Natural killer cell (primary cell): ENCODE data around the gene ADRA1B. TPM values are rescaled to one million over a fixed set of nuclear protein-coding genes. Genes with fewer than 3 reads are reported as not detected.

Experiments used
- ATAC-seq, 3 donors: fragments of 150-1000 bp in 2 of 3; fragments of 200-7000 bp in 1 of 3; cut with Tn5 transposase; 1 replicate in 1 of 3; 2 replicates in 2 of 3; pipeline ENCODE4 v1.10.0; 2021; ENCODE audit warnings: mild to moderate bottlenecking in 2 of 3, moderate library complexity in 2 of 3
- DNase-seq, 2 donors: peaks; one replicate each; pipeline versions ENCODE4 v3.0.0 to v3.0.0-alpha.2; 2013 to 2021; ENCODE audit warnings: mixed read lengths in 1 of 2
- H3K27ac ChIP-seq: one replicate; pipeline ENCODE4 v1.5.1; 2013; ENCODE audit warnings: mild to moderate bottlenecking, low read length
- H3K27me3 ChIP-seq: one replicate; pipeline ENCODE4 v1.6.1; 2013; ENCODE audit warnings: low read length; ENCODE audit not compliant: control insufficient read depth, insufficient read depth
- H3K36me3 ChIP-seq: one replicate; pipeline ENCODE4 v1.6.1; 2013; ENCODE audit warnings: low read length; ENCODE audit not compliant: control insufficient read depth, insufficient read depth
- H3K4me1 ChIP-seq: one replicate; pipeline ENCODE4 v1.6.1; 2013; ENCODE audit warnings: low read length; ENCODE audit not compliant: control insufficient read depth, insufficient read depth
- H3K4me3 ChIP-seq: one replicate; pipeline ENCODE4 v1.5.1; 2013; ENCODE audit warnings: low read length
- H3K9me3 ChIP-seq: one replicate; pipeline ENCODE4 v1.6.1; 2013; ENCODE audit warnings: low read length; ENCODE audit not compliant: control insufficient read depth, insufficient read depth
- H3K27ac Mint-ChIP-seq, 2 donors: one replicate each; pipeline ENCODE4 v1.8.0; 2022; ENCODE audit warnings: mild to moderate bottlenecking in 2 of 2, mixed read lengths in 2 of 2, moderate library complexity in 1 of 2
- H3K27me3 Mint-ChIP-seq, 2 donors: one replicate each; pipeline ENCODE4 v1.8.0; 2022; ENCODE audit warnings: low read depth in 2 of 2, mixed read lengths in 2 of 2
- H3K36me3 Mint-ChIP-seq: one replicate; pipeline ENCODE4 v1.8.0; 2022; ENCODE audit warnings: mixed read lengths
- H3K4me1 Mint-ChIP-seq, 2 donors: one replicate each; pipeline ENCODE4 v1.8.0; 2022; ENCODE audit warnings: mixed read lengths in 2 of 2
- H3K4me3 Mint-ChIP-seq: one replicate; pipeline ENCODE4 v1.8.0; 2022; ENCODE audit warnings: mild to moderate bottlenecking, moderate library complexity, mixed read lengths
- H3K9me3 Mint-ChIP-seq, 2 donors: one replicate each; pipeline ENCODE4 v1.8.0; 2022; ENCODE audit warnings: mixed read lengths in 2 of 2
- CTCF ChIP-seq: fragments of 200-600 bp; IDR thresholded peaks from one replicate; pipeline ENCODE4 v1.8.0; 2022; ENCODE audit warnings: antibody characterized with exemption
- WGBS: methylation state at CpG from one replicate; pipeline ENCODE4 v1.1.7; 2013; ENCODE audit warnings: missing lambda C conversion rate; ENCODE audit not compliant: insufficient coverage; 5-methylcytosine and 5-hydroxymethylcytosine counted together
- intact Hi-C: fragments of 100-400 bp; cut with micrococcal nuclease; formaldehyde crosslinking; loops from one replicate; pipeline ENCODE4 v1.14.2; 2022
- total RNA-seq, 4 donors: library from RNA; stranded (reverse); fragments of 120-200 nt in 1 of 4; gene quantifications; one replicate each; pipeline versions ENCODE4 v1.2.3 to v1.2.4, GENCODE V29; 2013 to 2022

ADRA1B gene
- total RNA-seq, 3 donors from 2014 or later (not counting 1 experiment from before 2014, with no cell fraction given): not detected

- Mint-ChIP-seq H3K4me3 (no peak overlapping the region), H3K9me3 (no peaks in the 10 kb centered on the region), H3K27ac (no peak overlapping the region), H3K4me1 (no peaks in the 10 kb centered on the region), H3K36me3 (no peaks in the 10 kb centered on the region), H3K27me3 (peaks cover 34 to 60% of the 10 kb centered on the region in 2 donors)
- Histone ChIP-seq H3K4me3 (no peak overlapping the region), H3K9me3 (no peaks in the 10 kb centered on the region), H3K4me1 (no peaks in the 10 kb centered on the region), H3K36me3 (no peaks in the 10 kb centered on the region), H3K27ac (no peak overlapping the region), H3K27me3 (peaks cover 5% of the 10 kb centered on the region)
- intact Hi-C loops: no loop called here
- ATAC-seq: no peak
- no peak for DNase-seq
- WGBS: 77% methylated on average over 5 of the region's 5 CpGs
- TF ChIP-seq CTCF: no peak
These were observed 7.7 kb upstream of the ADRA1B start for GRCh38 chr5:159908591-159908940.

- no peaks in the 10 kb centered on the region for H3K36me3 ChIP-seq
- H3K9me3 Mint-ChIP-seq: no peaks in the 10 kb centered on the region
- 90% methylated on average over 3 of the region's 3 CpGs for WGBS
- no peak overlapping the region for H3K4me3 Mint-ChIP-seq
- no peaks in the 10 kb centered on the region for H3K4me1 ChIP-seq
- TF ChIP-seq CTCF: no peak
- intact Hi-C loops: no loop called here
- H3K4me1 Mint-ChIP-seq: no peaks in the 10 kb centered on the region
- H3K36me3 Mint-ChIP-seq: no peaks in the 10 kb centered on the region
- H3K9me3 ChIP-seq: no peaks in the 10 kb centered on the region
- ATAC-seq: no peak
- H3K27ac ChIP-seq: no peak overlapping the region
- H3K27ac Mint-ChIP-seq: no peak overlapping the region
- no peak overlapping the region for H3K4me3 ChIP-seq
- DNase-seq: no peak
- H3K27me3 ChIP-seq: peaks cover 8% of the 10 kb centered on the region
- peaks cover 38 to 66% of the 10 kb centered on the region in 2 donors for H3K27me3 Mint-ChIP-seq
These were observed 7.2 kb upstream of the ADRA1B start for GRCh38 chr5:159909126-159909525.

- no peaks in the 10 kb centered on the region for H3K4me1 ChIP-seq
- DNase-seq (no peak), ATAC-seq (no peak)
- H3K4me3 ChIP-seq: no peak overlapping the region
- no peaks in the 10 kb centered on the region for H3K36me3 Mint-ChIP-seq
- H3K4me1 Mint-ChIP-seq: no peaks in the 10 kb centered on the region
- peaks cover 7% of the 10 kb centered on the region for H3K27me3 ChIP-seq
- no peak for TF ChIP-seq CTCF
- H3K4me3 Mint-ChIP-seq: no peak overlapping the region
- no peaks in the 10 kb centered on the region for H3K9me3 ChIP-seq
- WGBS: 87% methylated on average over 5 of the region's 5 CpGs
- peaks cover 44 to 67% of the 10 kb centered on the region in 2 donors for H3K27me3 Mint-ChIP-seq
- H3K36me3 ChIP-seq: no peaks in the 10 kb centered on the region
- no peak overlapping the region for H3K27ac ChIP-seq
- intact Hi-C loops: no loop called here
- no peaks in the 10 kb centered on the region for H3K9me3 Mint-ChIP-seq
- no peak overlapping the region for H3K27ac Mint-ChIP-seq
These were observed 6.0 kb upstream of the ADRA1B start for GRCh38 chr5:159910207-159910842.

GRCh38 chr5:159910843-159911229 lies 5.4 kb upstream of the ADRA1B start:
- DNase-seq (no peak), ATAC-seq (no peak)
- Histone ChIP-seq H3K4me3 (no peak overlapping the region), H3K36me3 (no peaks in the 10 kb centered on the region), H3K27me3 (peaks cover 12% of the 10 kb centered on the region), H3K4me1 (peaks cover 2% of the 10 kb centered on the region), H3K9me3 (no peaks in the 10 kb centered on the region), H3K27ac (no peak overlapping the region)
- WGBS: 72% methylated on average over 2 of the region's 2 CpGs
- Mint-ChIP-seq H3K27ac (no peak overlapping the region), H3K9me3 (no peaks in the 10 kb centered on the region), H3K4me3 (no peak overlapping the region), H3K4me1 (no peaks in the 10 kb centered on the region), H3K27me3 (peaks cover 49 to 67% of the 10 kb centered on the region in 2 donors), H3K36me3 (no peaks in the 10 kb centered on the region)
- TF ChIP-seq CTCF: no peak
- intact Hi-C loops: no loop called here
